CD4-positive, alpha-beta T cell treated with Interleukin-17A for 4 hours (primary cell): Measurements from ENCODE around the gene PRR19.
A peak's percentile ranks its signal among the peaks of the same experiment; 100 is the strongest.

Source experiments
- DNase-seq: peaks from one replicate; pipeline ENCODE4 v3.0.0-alpha.2; 2020; ENCODE audit warnings: mixed read lengths

PRR19 gene

DNA sequence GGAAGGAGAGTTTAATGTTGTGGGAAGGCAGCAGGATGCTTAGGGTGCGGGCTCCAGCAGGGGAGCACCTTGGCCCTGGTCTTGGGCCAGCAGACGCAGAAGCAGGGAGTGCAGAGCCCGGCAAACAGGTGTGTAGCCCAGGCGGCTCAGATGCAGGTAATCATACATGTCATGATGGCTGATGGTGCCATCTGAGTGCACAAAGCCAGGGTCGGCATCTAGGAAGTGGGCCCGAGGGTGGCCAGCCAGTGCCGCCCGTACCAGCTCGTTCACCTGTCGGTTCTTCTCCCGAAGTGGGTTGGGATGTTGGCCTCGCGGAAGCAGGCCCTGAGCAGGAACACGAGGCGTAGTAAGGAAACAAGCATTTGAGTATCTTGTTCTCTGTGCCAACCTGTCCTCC is 4.9 kb upstream of the PRR19 start:
- DNase-seq, result no peak

DNA sequence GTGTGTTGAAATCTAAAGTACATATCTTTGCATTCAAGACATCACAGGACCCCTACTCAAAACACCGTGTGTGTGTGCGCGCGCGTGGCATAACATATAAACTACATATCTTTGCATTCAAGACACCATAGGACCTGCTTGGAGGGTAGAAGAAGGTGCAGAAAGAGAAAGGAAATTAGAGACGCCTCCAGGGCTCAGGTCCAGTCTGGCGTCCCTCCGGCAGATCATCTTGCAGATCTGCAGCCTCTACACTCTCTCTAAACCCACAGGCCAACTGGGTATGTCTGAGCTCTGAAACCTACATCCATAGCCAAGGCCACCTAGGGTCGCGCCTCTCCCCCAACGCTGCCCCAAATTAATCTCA is 1.2 kb downstream of the PRR19 start:
- DNase-seq, result no peak

DNA sequence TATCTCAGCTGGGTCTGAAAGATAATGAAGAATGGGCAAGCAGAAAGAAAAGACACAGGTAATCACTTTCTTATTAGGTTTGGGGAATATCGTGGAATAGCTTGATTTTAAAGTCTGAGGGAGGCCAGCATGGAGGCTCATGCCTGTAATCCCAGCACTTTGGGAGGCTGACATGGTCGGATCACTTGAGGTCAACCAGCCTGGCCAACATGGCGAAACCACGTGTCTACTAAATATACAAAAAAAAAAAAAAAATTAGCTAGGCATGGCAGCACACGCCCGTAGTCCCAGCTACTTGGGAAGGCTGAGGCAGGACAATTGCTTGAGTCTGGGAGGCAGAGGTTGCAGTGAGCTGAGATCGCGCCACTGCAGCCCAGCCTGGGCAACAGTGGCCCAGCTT is 1.9 kb downstream of the PRR19 start:
- no peak for DNase-seq

DNA sequence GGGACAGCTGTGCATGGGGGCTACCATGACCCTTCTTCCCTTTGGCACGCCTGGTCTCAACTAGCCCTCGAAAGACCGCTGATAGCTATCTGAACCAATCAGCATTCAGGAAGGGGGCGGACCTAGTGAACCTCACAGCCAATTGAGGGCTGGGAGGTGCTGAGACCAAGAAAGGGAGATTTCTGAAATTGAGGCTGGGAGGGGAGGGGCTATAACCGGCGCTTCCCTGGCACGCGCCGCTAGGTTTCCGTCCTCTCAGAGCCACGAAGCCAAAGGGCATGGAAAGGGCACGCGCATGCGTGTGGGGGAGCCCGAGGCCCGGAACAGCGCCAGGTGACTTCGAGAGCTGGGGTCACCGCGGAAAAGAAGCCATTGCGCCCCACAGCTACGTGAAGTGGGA is 4.7 kb downstream of the PRR19 start:
- DNase-seq, result no peak

DNA sequence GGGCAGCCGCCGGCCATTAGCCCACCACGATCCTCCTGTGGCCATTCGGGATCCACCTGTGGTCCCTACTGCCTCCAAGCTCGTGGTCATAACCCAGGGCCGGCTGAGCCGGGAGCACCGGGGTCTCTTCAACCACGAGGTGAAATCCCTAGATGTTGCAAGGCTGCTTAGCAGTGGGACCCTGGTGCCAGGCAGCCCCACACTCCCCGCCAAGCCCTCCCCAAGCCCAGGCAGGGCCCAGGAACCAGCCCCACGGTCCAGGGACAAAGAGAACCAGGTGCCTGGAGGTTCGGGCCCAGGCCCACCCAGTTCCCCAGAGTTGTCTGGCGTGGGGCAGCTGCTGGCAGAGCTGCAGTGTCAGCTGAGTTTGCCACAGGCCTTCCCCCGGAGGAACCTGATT is 7.8 kb downstream of the PRR19 start:
- DNase-seq, result no peak

DNA sequence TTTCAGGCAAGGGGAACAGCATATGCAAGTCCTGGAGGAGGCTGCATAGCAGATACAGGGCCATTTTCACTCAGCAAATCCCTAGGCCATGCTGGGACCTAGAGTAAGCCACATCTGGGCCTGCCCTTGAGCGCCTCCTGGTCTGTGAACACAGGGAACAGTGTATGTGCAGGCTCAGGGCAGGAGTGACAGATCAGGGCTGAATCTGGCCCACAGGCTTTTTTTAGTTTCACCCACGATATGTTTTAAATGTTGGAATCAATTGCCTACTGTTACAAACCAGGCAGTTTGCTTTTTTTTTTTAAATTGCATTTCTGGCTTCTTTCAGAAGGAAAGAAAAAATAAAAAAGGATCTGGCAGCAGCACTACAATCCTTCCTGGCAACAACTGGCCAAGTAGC is 9.7 kb downstream of the PRR19 start:
- DNase-seq, result no peak

DNA sequence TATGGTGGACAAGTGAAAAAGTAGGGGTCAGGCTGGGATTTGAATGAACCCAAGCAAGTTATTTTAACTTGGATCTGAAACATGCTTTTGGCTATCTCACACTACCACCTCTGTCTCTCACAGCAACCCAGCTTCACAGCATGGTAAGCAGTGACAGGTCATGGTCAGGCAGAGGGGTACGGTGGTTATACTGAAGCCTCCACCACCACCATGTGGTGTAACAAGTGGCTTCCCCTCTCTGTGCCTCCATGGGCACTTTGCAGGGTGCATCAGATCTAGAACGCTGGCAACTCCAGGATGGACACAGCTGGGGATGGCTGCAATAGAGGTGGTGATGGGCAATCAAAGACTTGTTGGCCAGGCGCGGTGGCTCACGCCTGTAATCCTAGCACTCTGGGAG is 10.4 kb downstream of the PRR19 start:
- DNase-seq, result no peak

DNA sequence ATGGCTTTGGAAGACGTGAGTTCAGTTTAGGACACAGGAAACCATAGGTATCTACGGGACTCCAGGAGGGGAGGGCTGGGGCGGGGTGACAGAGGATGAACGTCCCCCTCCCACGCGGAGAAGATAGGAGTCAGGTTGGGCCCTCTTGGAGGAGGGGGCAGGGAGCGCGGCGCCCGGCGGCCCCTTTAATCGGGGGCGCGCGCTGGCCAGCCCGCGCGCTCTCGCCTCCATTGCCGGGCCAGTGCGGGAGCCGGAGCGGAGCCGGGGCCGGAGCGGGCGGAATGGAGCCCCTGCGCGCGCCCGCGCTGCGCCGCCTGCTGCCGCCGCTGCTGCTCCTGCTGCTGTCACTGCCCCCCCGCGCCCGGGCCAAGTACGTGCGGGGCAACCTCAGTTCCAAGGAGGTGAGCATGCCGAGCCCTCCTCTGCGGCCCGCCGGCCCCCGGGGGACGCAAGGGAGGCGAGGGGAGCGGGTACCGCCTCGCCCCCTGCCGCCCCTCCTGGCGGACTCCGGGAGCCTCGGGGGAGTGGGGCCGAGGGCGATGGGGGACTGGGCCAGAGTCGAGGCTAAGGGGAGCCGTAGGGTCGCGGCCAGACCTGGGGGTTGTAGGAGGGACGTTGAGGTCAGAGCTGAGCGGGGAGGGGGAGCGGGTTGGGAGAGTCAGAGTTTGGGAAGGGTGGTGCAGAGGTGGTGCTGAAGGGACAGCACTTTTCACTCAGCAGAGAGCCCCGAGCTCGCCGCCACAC is 11.3 kb downstream of the PRR19 start, which contains the start of gene TMEM145:
TMEM145 (plus strand) TSS at position 214 of the 744 bp plus-strand sequence; CDS start at position 282, 68 bp downstream.
- peak; percentile 46 for DNase-seq

DNA sequence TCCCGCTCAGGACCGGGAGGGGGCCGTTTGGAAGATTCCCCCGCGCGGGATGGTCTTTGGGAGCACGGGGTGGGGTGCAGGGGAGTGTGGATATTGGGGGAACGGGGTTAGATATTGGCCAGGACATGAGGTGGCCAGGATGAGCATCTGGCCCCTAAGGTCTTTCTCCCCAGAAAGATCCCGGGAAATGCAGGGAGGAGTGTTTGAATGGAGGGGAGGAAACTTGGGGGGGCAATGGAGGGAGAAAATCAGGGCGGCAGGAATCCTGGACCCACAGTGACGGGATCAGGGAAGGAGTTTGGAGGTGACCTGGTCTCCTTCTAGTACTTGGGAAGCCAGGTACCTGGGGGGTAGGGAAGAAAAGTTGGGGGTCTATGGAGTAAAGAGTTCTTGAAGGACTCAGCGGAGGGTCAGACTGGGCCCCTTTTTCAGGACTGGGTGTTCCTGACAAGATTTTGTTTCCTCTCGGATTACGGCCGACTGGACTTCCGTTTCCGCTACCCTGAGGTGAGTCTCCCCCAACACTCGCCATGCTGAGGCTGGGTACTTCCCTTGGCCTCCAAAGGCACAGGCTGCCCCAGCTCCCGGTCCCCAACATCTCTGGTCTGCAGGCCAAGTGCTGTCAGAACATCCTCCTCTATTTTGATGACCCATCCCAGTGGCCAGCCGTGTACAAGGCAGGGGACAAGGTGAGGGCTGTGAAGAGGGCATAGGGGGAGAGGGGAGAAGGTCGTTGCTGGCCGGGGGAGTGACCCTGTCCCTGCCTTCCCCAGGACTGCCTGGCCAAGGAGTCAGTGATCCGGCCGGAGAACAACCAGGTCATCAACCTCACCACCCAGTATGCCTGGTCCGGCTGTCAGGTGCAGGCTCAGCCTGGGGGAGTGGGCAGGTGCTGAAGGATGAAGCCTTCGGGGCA is 12.2 kb downstream of the PRR19 start:
- DNase-seq, result no peak

DNA sequence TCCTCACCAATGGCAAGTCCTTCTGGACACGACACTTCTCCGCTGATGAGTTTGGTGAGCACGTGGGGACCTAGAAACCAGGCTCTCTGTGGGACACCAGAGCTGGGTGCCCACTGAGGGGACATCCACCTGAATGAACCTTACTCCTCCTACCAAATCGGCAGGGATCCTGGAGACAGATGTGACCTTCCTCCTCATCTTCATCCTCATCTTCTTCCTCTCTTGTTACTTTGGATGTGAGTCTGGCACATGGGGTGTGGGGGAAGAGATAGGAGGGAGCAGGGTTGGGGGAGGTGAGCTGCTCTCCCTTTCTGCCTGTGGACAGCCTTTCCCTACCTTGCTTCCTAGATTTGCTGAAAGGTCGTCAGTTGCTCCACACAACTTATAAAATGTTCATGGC is 13.1 kb downstream of the PRR19 start:
- DNase-seq, result no peak

DNA sequence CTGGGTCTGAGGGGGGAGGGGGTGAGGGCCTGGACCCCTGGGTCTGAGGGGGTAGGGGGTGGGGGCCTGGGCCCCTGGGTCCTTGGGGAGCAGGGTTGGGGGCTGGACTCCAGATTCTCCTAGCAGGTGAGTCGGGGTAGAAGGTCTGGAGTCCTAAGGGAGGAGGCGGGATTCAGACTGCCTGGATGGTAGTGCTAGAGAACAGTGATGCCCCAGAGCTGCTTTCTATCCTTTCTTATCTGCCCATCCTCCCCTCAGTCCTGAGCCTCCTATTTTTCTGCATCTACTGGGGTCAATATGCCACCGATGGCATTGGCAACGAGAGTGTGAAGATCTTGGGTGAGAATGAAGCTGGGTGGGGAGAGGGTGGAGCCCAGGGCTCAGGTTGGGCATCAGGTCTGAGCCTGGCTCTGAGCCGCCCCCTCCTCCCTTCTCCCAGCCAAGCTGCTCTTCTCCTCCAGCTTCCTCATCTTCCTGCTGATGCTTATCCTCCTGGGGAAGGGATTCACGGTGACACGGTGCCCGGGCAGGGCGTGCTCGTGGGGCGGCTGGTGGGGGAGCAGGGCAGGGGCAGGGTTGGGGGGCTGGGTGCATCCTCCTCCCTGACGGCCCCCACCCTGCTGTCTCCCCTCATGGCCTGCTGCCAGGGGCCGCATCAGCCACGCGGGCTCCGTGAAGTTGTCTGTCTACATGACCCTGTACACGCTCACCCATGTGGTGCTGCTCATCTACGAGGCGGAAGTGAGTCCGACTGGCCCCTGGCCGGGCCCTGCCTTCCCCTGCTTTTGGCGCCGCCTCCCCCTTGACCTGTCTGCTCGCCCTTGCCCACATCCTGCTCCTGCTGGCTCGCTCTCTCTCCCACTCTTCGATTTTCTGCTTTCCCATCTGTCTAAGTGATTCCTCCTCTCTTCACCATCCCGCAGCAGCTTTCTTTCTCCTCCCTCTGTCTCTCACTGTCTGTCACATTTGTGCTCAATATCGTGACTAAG is 14.6 kb downstream of the PRR19 start:
- no peak for DNase-seq

DNA sequence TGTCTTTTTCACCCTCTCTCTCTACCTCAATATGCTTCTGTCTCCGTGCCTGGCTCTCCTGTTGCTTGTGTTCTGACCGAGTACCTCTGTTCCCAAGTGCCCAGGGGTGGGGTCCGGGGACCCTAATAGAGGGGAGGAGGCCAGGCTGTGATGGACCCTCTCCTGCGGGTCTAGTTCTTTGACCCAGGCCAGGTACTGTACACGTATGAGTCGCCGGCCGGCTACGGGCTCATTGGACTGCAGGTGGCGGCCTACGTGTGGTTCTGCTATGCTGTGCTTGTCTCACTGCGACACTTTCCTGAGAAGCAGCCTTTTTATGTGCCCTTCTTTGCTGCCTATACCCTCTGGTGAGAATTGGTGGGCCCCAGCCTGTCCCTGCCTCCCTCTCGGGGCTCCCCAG is 15.6 kb downstream of the PRR19 start:
- DNase-seq, result no peak

DNA sequence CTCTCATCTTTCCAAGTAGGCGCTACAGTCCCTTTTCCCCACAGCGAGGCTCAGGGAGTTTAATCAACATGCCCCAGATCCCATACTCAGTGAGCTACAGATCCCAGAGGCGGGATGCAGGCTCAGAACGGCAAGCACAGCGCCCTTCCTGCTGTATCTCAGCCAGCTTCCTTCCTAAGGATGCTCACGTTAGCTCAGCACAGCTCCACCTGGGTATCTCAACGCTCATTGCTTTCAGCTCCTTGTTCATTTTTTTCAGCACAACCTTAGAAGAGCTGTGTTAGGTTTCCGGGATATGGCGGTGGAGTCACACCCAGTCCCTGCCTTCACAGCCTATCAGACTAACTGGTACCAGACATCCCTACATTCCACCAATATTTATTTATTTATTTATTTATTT is 20.4 kb downstream of the PRR19 start:
- DNase-seq, result no peak

DNA sequence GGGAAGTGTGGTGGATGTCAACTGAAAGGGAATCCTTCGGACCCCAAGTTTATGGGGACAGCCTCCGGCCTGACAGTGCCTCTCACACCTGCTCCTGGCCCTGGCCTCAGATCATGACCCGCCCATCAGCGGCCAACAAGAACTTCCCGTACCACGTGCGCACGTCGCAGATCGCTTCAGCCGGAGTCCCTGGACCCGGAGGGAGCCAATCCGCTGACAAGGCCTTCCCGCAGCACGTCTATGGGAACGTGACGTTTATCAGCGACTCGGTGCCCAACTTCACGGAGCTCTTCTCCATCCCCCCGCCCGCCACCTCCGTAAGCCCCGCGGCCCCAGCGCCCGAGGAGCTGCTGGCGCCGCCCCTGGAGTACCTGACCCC is 21.5 kb downstream of the PRR19 start:
- no peak for DNase-seq

DNA sequence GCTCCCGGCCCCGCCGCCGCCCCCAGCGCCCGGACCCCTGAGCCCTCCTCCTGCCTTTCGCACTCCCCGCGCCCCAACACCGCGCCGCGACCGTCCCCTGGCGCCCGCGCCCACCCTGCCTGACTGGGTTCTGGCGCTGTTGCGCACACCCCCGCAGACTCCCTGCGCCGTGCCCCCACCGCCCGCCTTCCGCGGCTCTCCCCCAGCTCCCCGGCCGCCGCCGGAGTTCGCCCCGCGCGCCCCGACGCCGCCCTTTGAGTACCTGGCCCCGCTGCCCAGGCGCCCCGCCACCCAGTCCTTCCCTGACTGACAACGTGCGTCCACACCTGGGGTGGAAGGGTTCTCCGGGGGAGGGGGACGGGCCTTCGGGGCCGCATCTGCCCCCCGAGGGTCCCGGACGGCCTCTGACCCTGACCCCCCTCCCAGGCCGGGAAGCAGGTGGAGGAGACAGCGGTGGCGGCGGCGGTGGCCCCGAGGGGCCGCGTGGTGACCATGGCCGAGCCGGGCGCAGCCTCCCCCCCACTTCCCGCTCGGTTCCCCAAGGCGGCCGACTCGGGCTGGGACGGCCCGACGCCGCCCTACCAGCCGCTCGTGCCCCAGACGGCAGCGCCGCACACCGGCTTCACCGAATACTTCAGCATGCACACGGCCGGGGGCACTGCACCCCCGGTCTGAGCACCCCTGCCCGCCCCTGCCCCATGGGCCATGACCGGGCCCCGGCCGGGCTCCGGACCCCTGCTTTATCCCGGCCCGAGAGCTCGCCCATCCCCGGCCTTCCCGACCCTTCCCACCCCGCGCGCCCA is 22.1 kb downstream of the PRR19 start:
- peak; percentile 26 for DNase-seq

DNA sequence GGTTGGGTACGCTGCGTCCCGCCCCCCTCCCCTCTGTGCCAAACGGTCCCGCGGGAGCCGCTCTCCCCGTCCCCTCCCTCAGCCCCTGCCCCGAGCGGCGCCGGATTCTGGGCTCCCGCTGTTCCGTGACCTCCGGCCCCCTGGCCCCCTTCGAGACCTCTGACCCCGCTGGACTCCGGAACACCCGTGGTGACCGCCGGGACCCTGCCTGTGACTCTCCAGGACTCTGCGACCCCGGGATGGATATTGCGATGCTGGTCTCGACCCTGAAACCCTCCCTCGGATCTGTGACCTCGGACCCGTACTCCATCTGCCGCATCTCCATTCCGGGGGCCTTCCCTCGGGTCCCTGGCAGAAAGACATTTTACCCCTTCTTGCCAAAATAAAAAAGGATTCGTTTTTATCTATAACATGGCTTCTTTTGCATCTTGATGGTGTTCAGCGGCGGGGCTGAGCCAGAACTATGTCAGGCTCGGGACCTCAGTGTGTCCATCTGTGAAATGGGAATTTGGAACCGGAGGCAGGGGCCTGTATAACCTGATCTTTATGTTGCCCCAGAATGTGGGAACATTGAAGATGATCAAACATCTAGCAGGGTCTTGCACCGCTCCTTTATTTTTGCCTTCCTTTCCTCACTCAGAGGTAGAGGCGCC is 22.8 kb downstream of the PRR19 start:
- DNase-seq, result no peak

DNA sequence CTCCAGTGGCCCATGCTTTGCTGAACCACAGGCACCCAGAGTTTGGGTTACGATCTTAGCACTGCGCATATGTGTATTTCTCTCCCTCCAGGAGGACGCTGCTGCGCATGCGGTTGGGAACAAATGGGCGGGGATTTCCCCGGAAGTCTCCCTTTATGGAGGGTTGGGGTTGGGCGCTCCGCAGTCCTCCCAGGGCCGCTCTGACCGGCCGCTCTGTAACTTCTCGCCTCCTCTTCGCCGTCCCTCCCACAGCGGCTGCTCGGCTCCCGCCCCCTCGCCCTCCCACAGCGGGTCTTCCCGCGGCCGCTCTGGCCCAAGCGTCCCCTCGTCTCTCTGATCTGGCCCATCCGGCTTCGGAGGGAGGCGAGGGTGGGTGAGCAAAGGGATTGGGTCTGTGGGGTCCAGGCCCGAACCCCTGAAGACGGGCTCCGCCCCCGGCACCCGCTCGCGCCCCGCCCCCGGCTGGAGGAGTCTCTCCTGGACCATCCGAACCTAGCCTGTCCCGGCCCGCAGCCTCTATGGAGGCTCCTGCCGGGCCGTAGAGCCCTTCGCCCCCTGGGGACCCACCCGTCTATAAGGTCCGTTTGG is 23.5 kb downstream of the PRR19 start, which contains the start of gene MEGF8:
MEGF8 (plus strand) TSS at position 328 of the 588 bp plus-strand sequence. CDS start 609 bp downstream, outside the sequence.
- DNase-seq, result peak; percentile 99

DNA sequence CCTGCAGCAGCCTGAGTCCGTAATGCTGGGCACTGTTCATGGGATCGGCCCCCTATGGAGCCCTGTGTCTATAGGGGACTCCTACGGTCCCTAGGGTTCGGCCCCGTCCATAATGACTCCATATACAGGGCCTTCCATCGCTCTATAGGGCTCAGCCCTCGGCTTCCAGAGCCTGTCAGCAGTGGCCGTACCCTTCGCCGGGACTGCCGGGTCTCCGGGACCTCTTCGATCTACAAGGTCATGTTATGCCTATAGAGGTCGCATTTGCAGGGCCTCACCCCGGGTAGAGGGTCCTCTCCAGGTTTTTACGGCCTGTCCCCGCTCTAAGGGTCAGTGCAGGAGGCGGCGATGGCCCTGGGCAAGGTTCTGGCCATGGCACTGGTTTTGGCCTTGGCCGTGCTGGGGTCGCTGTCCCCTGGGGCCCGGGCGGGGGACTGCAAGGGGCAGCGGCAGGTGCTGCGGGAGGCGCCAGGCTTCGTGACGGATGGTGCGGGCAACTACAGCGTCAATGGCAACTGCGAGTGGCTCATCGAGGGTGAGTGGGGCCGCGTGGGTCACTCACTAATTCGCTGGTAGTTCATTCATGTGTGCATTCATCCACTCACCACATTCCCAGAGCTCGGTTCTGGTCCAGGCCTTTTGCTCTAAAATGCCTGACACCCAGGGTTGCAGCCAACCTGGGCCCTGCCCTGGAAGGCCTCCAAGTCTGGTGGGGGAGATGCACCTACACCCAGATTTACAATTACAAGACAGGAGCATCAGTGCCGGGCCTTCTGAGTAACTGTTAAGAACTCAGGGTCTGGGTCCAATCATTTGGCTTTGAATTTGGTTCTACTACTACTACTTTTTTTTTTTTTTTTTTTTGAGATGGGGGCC is 24.2 kb downstream of the PRR19 start:
- peak; percentile 37 for DNase-seq

DNA sequence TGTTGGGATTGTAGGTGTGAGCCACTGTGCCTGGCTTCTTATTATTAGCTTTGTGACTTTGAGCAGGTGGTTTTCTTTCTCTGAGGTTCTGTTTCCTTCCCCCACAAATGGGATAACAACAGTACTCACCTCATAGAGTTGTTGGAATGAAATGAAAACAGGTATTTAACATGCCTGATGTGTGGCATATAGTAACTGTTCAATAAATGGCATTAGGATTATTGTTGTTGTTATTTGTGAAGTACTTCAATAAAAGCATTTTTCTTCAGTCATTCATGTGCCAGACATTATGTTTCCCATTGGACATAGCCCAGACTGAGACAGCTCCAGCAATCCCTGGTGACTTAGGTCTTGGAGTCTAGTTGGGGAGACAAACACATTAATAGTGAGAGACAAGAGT is 25.0 kb downstream of the PRR19 start:
- DNase-seq, result no peak

DNA sequence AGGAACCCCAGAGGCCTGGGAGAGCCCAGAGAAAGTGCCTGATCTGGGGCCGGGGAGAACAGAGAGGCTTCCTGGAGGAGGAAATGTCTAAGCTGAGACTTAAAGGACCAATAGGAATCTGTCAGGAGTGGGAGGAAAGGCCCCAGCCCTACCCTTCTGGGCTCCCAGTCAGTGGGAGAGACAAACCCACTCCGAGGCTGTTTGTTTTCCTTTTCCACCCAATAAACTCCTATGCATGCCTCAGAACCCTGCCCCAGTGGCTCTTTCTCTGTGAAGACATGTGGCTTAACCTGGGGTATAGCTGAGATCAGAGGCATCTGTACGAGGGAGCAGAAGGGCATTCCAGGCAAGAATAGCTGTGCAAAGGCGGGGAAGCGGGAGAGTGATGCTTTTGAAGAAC is 25.4 kb downstream of the PRR19 start:
- no peak for DNase-seq
